ENCODE data around the gene MACROD2. TPM values are rescaled to one million over a fixed set of nuclear protein-coding genes. Genes with fewer than 3 reads are reported as not detected.

Gene MACROD2
- total RNA-seq, 1 donor from 2014 or later, result 2.5 TPM

DNA sequence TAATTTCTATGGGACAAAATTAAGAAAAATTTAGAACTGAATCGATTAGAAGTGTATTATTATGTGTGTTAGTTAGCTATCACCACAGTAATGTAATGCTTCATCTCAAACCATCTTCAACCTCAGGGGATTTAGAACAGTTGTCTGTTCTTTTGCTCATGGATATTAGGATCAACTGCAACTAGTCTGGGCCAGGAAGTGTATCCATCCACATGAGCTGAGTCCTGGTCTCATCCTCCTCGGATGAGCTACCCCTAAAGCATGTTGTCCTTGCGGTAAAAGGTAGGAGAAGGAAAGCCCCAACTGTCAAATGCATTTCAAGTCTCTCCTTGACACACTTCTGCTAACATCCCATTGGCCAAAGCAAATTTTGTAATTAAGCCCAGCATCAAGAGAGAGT is 2040.3 kb downstream of the MACROD2 start:
- H3K27ac Mint-ChIP-seq (ENCODE audit: unreplicated experiment), result no peak overlapping the region
- DNase-seq (ENCODE audit: extremely low spot score, unreplicated experiment), result no peak
- H3K36me3 Mint-ChIP-seq (ENCODE audit: unreplicated experiment), result no peaks in the 10 kb centered on the region
- H3K4me3 Mint-ChIP-seq (ENCODE audit: unreplicated experiment), result no peak overlapping the region
- peaks cover 2% of the 10 kb centered on the region for H3K27me3 Mint-ChIP-seq (ENCODE audit: unreplicated experiment)
- no peaks in the 10 kb centered on the region for H3K9me3 Mint-ChIP-seq (ENCODE audit: unreplicated experiment)
- TF ChIP-seq, protein P1, sequence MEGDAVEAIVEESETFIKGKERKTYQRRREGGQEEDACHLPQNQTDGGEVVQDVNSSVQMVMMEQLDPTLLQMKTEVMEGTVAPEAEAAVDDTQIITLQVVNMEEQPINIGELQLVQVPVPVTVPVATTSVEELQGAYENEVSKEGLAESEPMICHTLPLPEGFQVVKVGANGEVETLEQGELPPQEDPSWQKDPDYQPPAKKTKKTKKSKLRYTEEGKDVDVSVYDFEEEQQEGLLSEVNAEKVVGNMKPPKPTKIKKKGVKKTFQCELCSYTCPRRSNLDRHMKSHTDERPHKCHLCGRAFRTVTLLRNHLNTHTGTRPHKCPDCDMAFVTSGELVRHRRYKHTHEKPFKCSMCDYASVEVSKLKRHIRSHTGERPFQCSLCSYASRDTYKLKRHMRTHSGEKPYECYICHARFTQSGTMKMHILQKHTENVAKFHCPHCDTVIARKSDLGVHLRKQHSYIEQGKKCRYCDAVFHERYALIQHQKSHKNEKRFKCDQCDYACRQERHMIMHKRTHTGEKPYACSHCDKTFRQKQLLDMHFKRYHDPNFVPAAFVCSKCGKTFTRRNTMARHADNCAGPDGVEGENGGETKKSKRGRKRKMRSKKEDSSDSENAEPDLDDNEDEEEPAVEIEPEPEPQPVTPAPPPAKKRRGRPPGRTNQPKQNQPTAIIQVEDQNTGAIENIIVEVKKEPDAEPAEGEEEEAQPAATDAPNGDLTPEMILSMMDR (IDR thresholded peaks at IDR 0.05), result no peak
- no peaks in the 10 kb centered on the region for H3K4me1 Mint-ChIP-seq (ENCODE audit: unreplicated experiment)

DNA sequence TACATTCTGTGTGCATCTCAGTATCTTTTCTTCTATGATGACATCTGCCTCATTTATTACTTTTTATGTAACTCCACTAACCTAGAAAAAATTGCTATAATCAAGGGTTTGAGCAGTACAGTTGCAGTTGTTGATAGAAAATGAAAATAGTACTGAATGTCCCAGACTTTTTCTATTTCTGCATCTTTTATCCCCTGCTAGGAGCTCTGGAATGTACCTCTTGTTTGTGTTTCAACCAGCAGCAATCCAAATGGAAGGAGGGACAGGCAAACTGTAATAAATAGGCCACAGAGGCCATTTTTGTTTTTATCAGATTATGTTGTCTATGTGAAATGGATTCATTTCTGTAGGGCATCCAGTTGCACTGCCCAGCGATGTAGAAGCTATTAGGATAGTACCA is 2041.0 kb downstream of the MACROD2 start:
- no peaks in the 10 kb centered on the region for H3K4me1 Mint-ChIP-seq (ENCODE audit: unreplicated experiment)
- no peak for DNase-seq (ENCODE audit: extremely low spot score, unreplicated experiment)
- H3K27ac Mint-ChIP-seq (ENCODE audit: unreplicated experiment), result no peak overlapping the region
- H3K4me3 Mint-ChIP-seq (ENCODE audit: unreplicated experiment), result no peak overlapping the region
- H3K27me3 Mint-ChIP-seq (ENCODE audit: unreplicated experiment), result peaks cover 2% of the 10 kb centered on the region
- TF ChIP-seq, protein P1 (IDR thresholded peaks at IDR 0.05), result no peak
- H3K36me3 Mint-ChIP-seq (ENCODE audit: unreplicated experiment), result no peaks in the 10 kb centered on the region
- no peaks in the 10 kb centered on the region for H3K9me3 Mint-ChIP-seq (ENCODE audit: unreplicated experiment)

DNA sequence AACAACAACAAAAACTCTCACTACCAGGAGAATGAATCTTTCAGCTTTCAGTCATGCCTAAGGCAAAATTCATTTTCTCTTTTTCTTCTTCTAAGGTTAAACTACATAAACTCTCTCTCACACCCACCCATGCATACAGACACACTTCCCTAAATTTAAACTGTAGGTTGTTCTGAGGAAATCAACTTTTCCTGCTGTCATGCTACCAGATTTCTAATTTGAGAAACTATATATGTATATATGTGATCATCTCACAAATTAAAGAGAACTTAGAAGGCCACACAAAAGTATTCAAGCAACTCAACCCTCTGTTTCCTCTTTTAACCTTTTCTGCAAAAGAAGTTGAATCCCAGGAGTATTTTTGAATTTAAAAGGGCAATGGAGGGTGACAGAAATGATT is 2045.4 kb downstream of the MACROD2 start:
- H3K36me3 Mint-ChIP-seq (ENCODE audit: unreplicated experiment), result no peaks in the 10 kb centered on the region
- TF ChIP-seq, protein P1 (IDR thresholded peaks at IDR 0.05), result no peak
- H3K4me3 Mint-ChIP-seq (ENCODE audit: unreplicated experiment), result no peak overlapping the region
- no peak overlapping the region for H3K27ac Mint-ChIP-seq (ENCODE audit: unreplicated experiment)
- no peaks in the 10 kb centered on the region for H3K9me3 Mint-ChIP-seq (ENCODE audit: unreplicated experiment)
- H3K4me1 Mint-ChIP-seq (ENCODE audit: unreplicated experiment), result no peaks in the 10 kb centered on the region
- DNase-seq (ENCODE audit: extremely low spot score, unreplicated experiment), result no peak
- H3K27me3 Mint-ChIP-seq (ENCODE audit: unreplicated experiment), result peaks cover 2% of the 10 kb centered on the region

DNA sequence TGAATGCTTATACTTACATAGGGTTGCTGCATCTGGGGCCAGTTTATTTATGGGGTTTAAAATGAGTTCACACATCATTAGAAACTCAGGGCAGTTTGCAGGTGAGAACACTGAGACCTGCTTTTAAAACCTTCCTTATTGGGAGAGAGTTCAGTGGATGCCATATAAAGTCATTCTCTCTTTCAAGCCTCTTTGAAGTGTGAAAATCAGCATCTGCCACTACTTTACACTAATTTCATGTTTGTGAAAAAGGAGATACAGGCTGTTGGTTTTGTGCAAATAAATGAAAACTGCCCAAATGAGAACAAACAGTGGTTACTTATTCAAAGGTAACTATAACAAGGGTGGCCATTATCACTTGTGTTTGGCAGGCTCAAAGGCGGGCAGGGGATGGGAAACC is 2047.4 kb downstream of the MACROD2 start:
- H3K27ac Mint-ChIP-seq (ENCODE audit: unreplicated experiment), result no peak overlapping the region
- no peaks in the 10 kb centered on the region for H3K36me3 Mint-ChIP-seq (ENCODE audit: unreplicated experiment)
- no peak overlapping the region for H3K4me3 Mint-ChIP-seq (ENCODE audit: unreplicated experiment)
- no peaks in the 10 kb centered on the region for H3K9me3 Mint-ChIP-seq (ENCODE audit: unreplicated experiment)
- no peaks in the 10 kb centered on the region for H3K4me1 Mint-ChIP-seq (ENCODE audit: unreplicated experiment)
- DNase-seq (ENCODE audit: extremely low spot score, unreplicated experiment), result no peak
- TF ChIP-seq, protein P1 (IDR thresholded peaks at IDR 0.05), result no peak
- H3K27me3 Mint-ChIP-seq (ENCODE audit: unreplicated experiment), result peaks cover 2% of the 10 kb centered on the region

DNA sequence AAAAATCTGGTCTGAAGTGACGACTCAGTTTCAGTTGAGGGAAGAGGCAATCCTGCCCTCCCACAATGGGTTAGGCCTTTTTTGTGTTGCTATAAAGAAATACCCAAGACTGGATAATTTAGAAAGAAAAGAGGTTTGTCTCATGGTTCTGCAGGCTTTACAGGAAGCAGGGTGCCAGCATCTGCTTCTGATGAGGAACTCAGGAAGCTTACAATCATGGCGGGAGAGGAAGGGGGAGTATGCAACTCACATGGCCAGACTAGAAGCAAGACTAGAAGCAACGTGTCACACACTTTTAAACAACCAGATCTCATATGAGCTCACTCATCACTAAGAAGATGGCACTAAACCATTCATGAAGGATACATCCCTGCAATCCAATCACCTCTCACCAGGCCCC is 2048.6 kb downstream of the MACROD2 start:
- Mint-ChIP-seq H3K27me3 (ENCODE audit: unreplicated experiment) (peaks cover 2% of the 10 kb centered on the region), H3K4me1 (ENCODE audit: unreplicated experiment) (no peaks in the 10 kb centered on the region), H3K27ac (ENCODE audit: unreplicated experiment) (no peak overlapping the region), H3K4me3 (ENCODE audit: unreplicated experiment) (no peak overlapping the region), H3K9me3 (ENCODE audit: unreplicated experiment) (no peaks in the 10 kb centered on the region), H3K36me3 (ENCODE audit: unreplicated experiment) (no peaks in the 10 kb centered on the region)
- no peak for DNase-seq (ENCODE audit: extremely low spot score, unreplicated experiment)
- TF ChIP-seq, protein P1 (IDR thresholded peaks at IDR 0.05), result no peak

All from osteocyte (in vitro differentiated cells).